Occipital lobe (tissue), 2 donors: ENCODE data around the gene DPH6. TPM values are rescaled to one million over a fixed set of nuclear protein-coding genes. Genes with fewer than 3 reads are reported as not detected.
"Not testable (repeated sequence)": the region's sequence is repeated elsewhere in the genome, so short reads cannot be mapped to it uniquely, and the experiment has no call there.

Experiments
- DNase-seq: peaks from one replicate; lab custom pipeline; 2025; lab: John Stamatoyannopoulos, UW
- total RNA-seq: library from RNA; depleted of rRNA; stranded (reverse); fragments of >200 nt; gene quantifications from one replicate; pipeline ENCODE4 v1.2.3, GENCODE V29; 2014

DPH6 gene
- total RNA-seq, 1 donor from 2014 or later = 12.9 TPM

- no peak for DNase-seq
These were observed 58.5 kb downstream of the DPH6 start for GRCh38 chr15:35487417-35487816.

GRCh38 chr15:35486296-35486695, 59.7 kb downstream of the DPH6 start:
- DNase-seq = no peak

GRCh38 chr15:35485411-35485810, 60.6 kb downstream of the DPH6 start:
- no peak for DNase-seq

- DNase-seq = no peak
These were observed 61.6 kb downstream of the DPH6 start for GRCh38 chr15:35484231-35484945.

- DNase-seq = no peak
These were observed 64.0 kb downstream of the DPH6 start for GRCh38 chr15:35481992-35482391.

GRCh38 chr15:35481064-35481463, 64.9 kb downstream of the DPH6 start:
- no peak for DNase-seq

GRCh38 chr15:35479423-35479822, 66.5 kb downstream of the DPH6 start:
- DNase-seq = no peak

- no peak for DNase-seq
These were observed 68.4 kb downstream of the DPH6 start for GRCh38 chr15:35477312-35478262.

- DNase-seq = no peak
These were observed 74.9 kb downstream of the DPH6 start for GRCh38 chr15:35471024-35471423.

- DNase-seq = no peak
These were observed 75.5 kb downstream of the DPH6 start for GRCh38 chr15:35470441-35470840.

- no peak for DNase-seq
These were observed 79.5 kb downstream of the DPH6 start for GRCh38 chr15:35466476-35466875.

GRCh38 chr15:35465783-35466182, 80.2 kb downstream of the DPH6 start:
- no peak for DNase-seq

- DNase-seq = no peak
These were observed 85.3 kb downstream of the DPH6 start for GRCh38 chr15:35460616-35461015.

GRCh38 chr15:35458176-35458856, 87.6 kb downstream of the DPH6 start:
- no peak for DNase-seq

GRCh38 chr15:35455201-35455600, 90.8 kb downstream of the DPH6 start:
- DNase-seq = no peak

- DNase-seq = no peak
These were observed 95.5 kb downstream of the DPH6 start for GRCh38 chr15:35450492-35450891.

- no peak for DNase-seq
These were observed 97.7 kb downstream of the DPH6 start for GRCh38 chr15:35448294-35448693.

GRCh38 chr15:35445891-35446290, 100.1 kb downstream of the DPH6 start:
- DNase-seq = no peak

- DNase-seq = no peak
These were observed 101.3 kb downstream of the DPH6 start for GRCh38 chr15:35444557-35445204.

- no peak for DNase-seq
These were observed 102.6 kb downstream of the DPH6 start for GRCh38 chr15:35443376-35443775.

- no peak for DNase-seq
These were observed 103.2 kb downstream of the DPH6 start for GRCh38 chr15:35442742-35443141.

- not testable (repeated sequence) for DNase-seq
These were observed 104.7 kb downstream of the DPH6 start for GRCh38 chr15:35441279-35441678.
